HepG2 (cell line): ENCODE measurements around the gene CTDNEP1. TPM values are rescaled to one million over a fixed set of nuclear protein-coding genes. Genes with fewer than 3 reads are reported as not detected.

ENCODE experiments used
- BORCS8-MEF2B ChIP-seq: sonication (generic); formaldehyde crosslinking; IDR thresholded peaks from 2 replicates; pipeline ENCODE4 v1.8.0; 2022; ENCODE audit warnings: mild to moderate bottlenecking, missing genetic modification reagents
- FOXC1 ChIP-seq: sonication (generic); formaldehyde crosslinking; IDR thresholded peaks from 2 replicates; pipeline ENCODE4 v1.8.0; 2022; ENCODE audit warnings: mild to moderate bottlenecking, missing genetic modification reagents, borderline replicate concordance
- ISL2 ChIP-seq: sonication (generic); formaldehyde crosslinking; IDR thresholded peaks from 2 replicates; pipeline ENCODE4 v1.5.0; 2020; ENCODE audit warnings: missing genetic modification reagents
- NFKB2 ChIP-seq: sonication (generic); formaldehyde crosslinking; IDR thresholded peaks from 2 replicates; pipeline ENCODE4 v1.4.0; 2020; ENCODE audit warnings: missing genetic modification reagents, borderline replicate concordance
- NR2F2 ChIP-seq: IDR thresholded peaks from 2 replicates; pipeline ENCODE4 v1.6.1; 2012; ENCODE audit warnings: low read depth, inconsistent platforms, borderline replicate concordance
- POLR2AphosphoS2 ChIP-seq: IDR thresholded peaks from 2 replicates; pipeline ENCODE4 v1.6.1; 2011; ENCODE audit warnings: low read depth, low read length, improper control_type of control experiment
- PRMT3 ChIP-seq: sonication (generic); formaldehyde crosslinking; IDR thresholded peaks from 2 replicates; pipeline ENCODE4 v1.8.1; 2022; ENCODE audit warnings: low read depth, mild to moderate bottlenecking, moderate library complexity, missing genetic modification reagents, borderline replicate concordance
- RAD21 ChIP-seq: fragments of 450-650 bp; formaldehyde crosslinking; IDR thresholded peaks from 2 replicates; pipeline ENCODE4 v1.5.0; 2020; ENCODE audit warnings: mild to moderate bottlenecking
- RCOR2 ChIP-seq: IDR thresholded peaks from 2 replicates; pipeline ENCODE4 v1.6.1; 2016; ENCODE audit warnings: missing biosample characterization, missing genetic modification reagents
- SP1 ChIP-seq, 2 experiments: fragments of 450-650 bp in 1 of 2; sonication (generic) in 1 of 2; formaldehyde crosslinking in 1 of 2; IDR thresholded peaks; 2 replicates each; pipeline versions ENCODE4 v1.4.0 to v1.6.1; 2016 to 2020; ENCODE audit warnings: missing genetic modification reagents in 1 of 2
- TOE1 ChIP-seq: sonication (generic); formaldehyde crosslinking; IDR thresholded peaks from 2 replicates; pipeline ENCODE4 v1.4.0; 2020; ENCODE audit warnings: mild to moderate bottlenecking, missing genetic modification reagents
- ZFP36 ChIP-seq: fragments of 150-350 bp; IDR thresholded peaks from 2 replicates; pipeline ENCODE4 v1.6.1; 2018; ENCODE audit warnings: borderline replicate concordance, low read length, low read depth; ENCODE audit not compliant: partially characterized antibody
- ZMYM4 ChIP-seq: sonication (generic); formaldehyde crosslinking; IDR thresholded peaks from 2 replicates; pipeline ENCODE4 v1.8.1; 2023; ENCODE audit warnings: mild to moderate bottlenecking, missing genetic modification reagents
- ZNF10 ChIP-seq: sonication (generic); formaldehyde crosslinking; IDR thresholded peaks from 2 replicates; pipeline ENCODE4 v1.4.0; 2020; ENCODE audit warnings: mild to moderate bottlenecking, low read depth, missing genetic modification reagents, borderline replicate concordance
- ZNF224 ChIP-seq: sonication (generic); formaldehyde crosslinking; IDR thresholded peaks from 2 replicates; pipeline ENCODE4 v1.5.0; 2020; ENCODE audit warnings: mild to moderate bottlenecking, missing genetic modification reagents
- ZNF263 ChIP-seq: sonication (generic); formaldehyde crosslinking; IDR thresholded peaks from 2 replicates; pipeline ENCODE4 v1.4.0; 2020; ENCODE audit warnings: missing genetic modification reagents
- ZNF274 ChIP-seq: sonication (generic); formaldehyde crosslinking; IDR thresholded peaks from 2 replicates; pipeline ENCODE4 v1.5.1; 2020; ENCODE audit warnings: mild to moderate bottlenecking, missing genetic modification reagents
- ZNF614 ChIP-seq: IDR thresholded peaks from 2 replicates; pipeline ENCODE4 v1.6.1; 2018; ENCODE audit warnings: missing biosample characterization, missing genetic modification reagents, inconsistent platforms, borderline replicate concordance
- ZNF839 ChIP-seq: sonication (generic); formaldehyde crosslinking; IDR thresholded peaks from 2 replicates; pipeline ENCODE4 v1.4.0; 2020; ENCODE audit warnings: missing genetic modification reagents, mild to moderate bottlenecking, borderline replicate concordance
- polyA plus RNA-seq, 8 experiments: library from polyadenylated mRNA; depleted of rRNA in 3 of 8; stranded (reverse) in 7 of 8; unstranded in 1 of 8; fragments of >200 nt; fragmentation: Illumina TruSeq in 4 of 8; extraction: Trizol in 4 of 8; gene quantifications; 2 replicates each; pipeline versions ENCODE4 v1.2.1 to v1.2.3, GENCODE V29; 2011 to 2016; ENCODE audit warnings: low read depth in 4 of 8, missing spikeins in 1 of 8, mixed read lengths in 1 of 8; ENCODE audit not compliant: insufficient read depth in 1 of 8
- total RNA-seq, 5 experiments: library from RNA; depleted of rRNA; stranded (reverse); fragments of >200 nt; fragmentation: Illumina TruSeq; extraction: Trizol; gene quantifications; 2 replicates each; pipeline ENCODE4 v1.2.3, GENCODE V29; 2016; ENCODE audit warnings: low read depth in 1 of 5
- TF ChIP-seq, protein P1 (sequence below): IDR thresholded peaks from 2 replicates; pipeline ENCODE4 v1.6.1; 2016; ENCODE audit warnings: low read depth, missing genetic modification reagents, missing compliant biosample characterization
- TF ChIP-seq, protein P2 (sequence below): sonication (generic); formaldehyde crosslinking; IDR thresholded peaks from 2 replicates; pipeline ENCODE4 v1.9.0; 2022; ENCODE audit warnings: missing genetic modification reagents, mild to moderate bottlenecking, borderline replicate concordance
- TF ChIP-seq, protein P3 (sequence below): sonication (generic); formaldehyde crosslinking; IDR thresholded peaks from 2 replicates; pipeline ENCODE4 v1.4.0; 2020; ENCODE audit warnings: missing genetic modification reagents, low read depth, mild to moderate bottlenecking, borderline replicate concordance

Gene CTDNEP1
- total and polyA plus RNA-seq, 2 of the 13 experiments (the other 11 are each of a cell fraction or from before 2014, with no cell fraction given) = 19.8 to 118 TPM

DNA sequence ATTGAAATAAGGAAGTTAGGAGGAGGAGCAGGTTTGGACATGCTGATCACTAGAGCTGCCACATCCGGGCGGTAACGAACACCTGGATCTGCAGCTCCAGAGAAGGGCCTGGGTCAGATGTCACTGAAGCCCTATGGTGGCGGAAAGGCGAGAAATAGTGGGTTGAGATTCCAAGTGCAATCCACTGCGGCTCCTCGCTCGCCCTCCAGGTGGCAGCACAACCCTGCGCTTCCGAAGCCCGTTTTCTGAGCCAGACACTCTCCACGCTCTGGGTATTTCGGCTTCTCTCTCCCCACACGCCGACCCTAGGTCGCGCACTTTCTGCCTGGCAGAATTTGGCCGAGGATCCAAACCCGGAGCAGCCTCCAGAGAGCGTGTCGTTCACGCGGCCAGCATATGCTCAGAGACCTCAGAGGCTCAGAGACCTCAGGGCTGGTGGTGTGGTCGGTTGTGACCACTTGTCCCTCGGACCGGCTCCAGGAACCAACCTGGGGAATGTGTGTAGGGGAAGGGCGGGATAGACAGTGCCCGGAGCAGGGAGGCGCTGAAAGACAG, 29.1 kb upstream of the CTDNEP1 start (continued):
- peak; percentile 74; the same call in 1 of the 2 replicates for TF ChIP-seq ZNF224 (CRISPR knock-in tag)
- TF ChIP-seq ZNF10 (CRISPR knock-in tag) = no peak
- peak; percentile 61; the same call in 1 of the 2 replicates for TF ChIP-seq ZMYM4 (CRISPR knock-in tag)
- TF ChIP-seq ZNF614 (CRISPR knock-in tag) = peak; percentile 73; the same call in 1 of the 2 replicates
- TF ChIP-seq ZNF263 (CRISPR knock-in tag) = peak; percentile 27; the same call in 1 of the 2 replicates
- 0 out of 2 replicates have a peak, but pooled peaks have one; percentile 15 for TF ChIP-seq TOE1 (CRISPR knock-in tag)
- no peak for TF ChIP-seq SP1 (IDR thresholded peaks at IDR 0.05)
- peak; percentile 38; the same call in 1 of the 2 replicates for TF ChIP-seq SP1 (CRISPR knock-in tag; IDR thresholded peaks at IDR 0.05)
- 0 out of 2 replicates have a peak, but pooled peaks have one; percentile 9 for TF ChIP-seq RCOR2 (CRISPR knock-in tag)
- no peak for TF ChIP-seq ZNF839 (CRISPR knock-in tag)
- peak; percentile 78; the same call in 1 of the 2 replicates for TF ChIP-seq ZNF274 (CRISPR knock-in tag)
- no peak for TF ChIP-seq ZFP36
- TF ChIP-seq, protein P1, sequence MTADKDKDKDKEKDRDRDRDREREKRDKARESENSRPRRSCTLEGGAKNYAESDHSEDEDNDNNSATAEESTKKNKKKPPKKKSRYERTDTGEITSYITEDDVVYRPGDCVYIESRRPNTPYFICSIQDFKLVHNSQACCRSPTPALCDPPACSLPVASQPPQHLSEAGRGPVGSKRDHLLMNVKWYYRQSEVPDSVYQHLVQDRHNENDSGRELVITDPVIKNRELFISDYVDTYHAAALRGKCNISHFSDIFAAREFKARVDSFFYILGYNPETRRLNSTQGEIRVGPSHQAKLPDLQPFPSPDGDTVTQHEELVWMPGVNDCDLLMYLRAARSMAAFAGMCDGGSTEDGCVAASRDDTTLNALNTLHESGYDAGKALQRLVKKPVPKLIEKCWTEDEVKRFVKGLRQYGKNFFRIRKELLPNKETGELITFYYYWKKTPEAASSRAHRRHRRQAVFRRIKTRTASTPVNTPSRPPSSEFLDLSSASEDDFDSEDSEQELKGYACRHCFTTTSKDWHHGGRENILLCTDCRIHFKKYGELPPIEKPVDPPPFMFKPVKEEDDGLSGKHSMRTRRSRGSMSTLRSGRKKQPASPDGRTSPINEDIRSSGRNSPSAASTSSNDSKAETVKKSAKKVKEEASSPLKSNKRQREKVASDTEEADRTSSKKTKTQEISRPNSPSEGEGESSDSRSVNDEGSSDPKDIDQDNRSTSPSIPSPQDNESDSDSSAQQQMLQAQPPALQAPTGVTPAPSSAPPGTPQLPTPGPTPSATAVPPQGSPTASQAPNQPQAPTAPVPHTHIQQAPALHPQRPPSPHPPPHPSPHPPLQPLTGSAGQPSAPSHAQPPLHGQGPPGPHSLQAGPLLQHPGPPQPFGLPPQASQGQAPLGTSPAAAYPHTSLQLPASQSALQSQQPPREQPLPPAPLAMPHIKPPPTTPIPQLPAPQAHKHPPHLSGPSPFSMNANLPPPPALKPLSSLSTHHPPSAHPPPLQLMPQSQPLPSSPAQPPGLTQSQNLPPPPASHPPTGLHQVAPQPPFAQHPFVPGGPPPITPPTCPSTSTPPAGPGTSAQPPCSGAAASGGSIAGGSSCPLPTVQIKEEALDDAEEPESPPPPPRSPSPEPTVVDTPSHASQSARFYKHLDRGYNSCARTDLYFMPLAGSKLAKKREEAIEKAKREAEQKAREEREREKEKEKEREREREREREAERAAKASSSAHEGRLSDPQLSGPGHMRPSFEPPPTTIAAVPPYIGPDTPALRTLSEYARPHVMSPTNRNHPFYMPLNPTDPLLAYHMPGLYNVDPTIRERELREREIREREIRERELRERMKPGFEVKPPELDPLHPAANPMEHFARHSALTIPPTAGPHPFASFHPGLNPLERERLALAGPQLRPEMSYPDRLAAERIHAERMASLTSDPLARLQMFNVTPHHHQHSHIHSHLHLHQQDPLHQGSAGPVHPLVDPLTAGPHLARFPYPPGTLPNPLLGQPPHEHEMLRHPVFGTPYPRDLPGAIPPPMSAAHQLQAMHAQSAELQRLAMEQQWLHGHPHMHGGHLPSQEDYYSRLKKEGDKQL (CRISPR knock-in tag) = no peak
- TF ChIP-seq, protein P2, sequence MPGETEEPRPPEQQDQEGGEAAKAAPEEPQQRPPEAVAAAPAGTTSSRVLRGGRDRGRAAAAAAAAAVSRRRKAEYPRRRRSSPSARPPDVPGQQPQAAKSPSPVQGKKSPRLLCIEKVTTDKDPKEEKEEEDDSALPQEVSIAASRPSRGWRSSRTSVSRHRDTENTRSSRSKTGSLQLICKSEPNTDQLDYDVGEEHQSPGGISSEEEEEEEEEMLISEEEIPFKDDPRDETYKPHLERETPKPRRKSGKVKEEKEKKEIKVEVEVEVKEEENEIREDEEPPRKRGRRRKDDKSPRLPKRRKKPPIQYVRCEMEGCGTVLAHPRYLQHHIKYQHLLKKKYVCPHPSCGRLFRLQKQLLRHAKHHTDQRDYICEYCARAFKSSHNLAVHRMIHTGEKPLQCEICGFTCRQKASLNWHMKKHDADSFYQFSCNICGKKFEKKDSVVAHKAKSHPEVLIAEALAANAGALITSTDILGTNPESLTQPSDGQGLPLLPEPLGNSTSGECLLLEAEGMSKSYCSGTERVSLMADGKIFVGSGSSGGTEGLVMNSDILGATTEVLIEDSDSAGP (CRISPR knock-in tag) = peak; percentile 95; the same call in 1 of the 2 replicates
- TF ChIP-seq POLR2AphosphoS2 = no peak
- peak; percentile 78; the same call in 1 of the 2 replicates for TF ChIP-seq FOXC1 (CRISPR knock-in tag)
- TF ChIP-seq PRMT3 = no peak
- TF ChIP-seq NFKB2 (CRISPR knock-in tag) = peak; percentile 47
- TF ChIP-seq, protein P3, sequence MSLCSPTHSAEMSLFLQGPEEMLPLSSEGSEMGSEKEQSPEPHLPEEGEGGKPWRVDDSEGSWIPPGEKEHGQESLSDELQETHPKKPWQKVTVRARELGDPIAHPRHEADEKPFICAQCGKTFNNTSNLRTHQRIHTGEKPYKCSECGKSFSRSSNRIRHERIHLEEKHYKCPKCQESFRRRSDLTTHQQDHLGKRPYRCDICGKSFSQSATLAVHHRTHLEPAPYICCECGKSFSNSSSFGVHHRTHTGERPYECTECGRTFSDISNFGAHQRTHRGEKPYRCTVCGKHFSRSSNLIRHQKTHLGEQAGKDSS (CRISPR knock-in tag) = peak; percentile 72; the same call in 1 of the 2 replicates
- TF ChIP-seq BORCS8-MEF2B (CRISPR knock-in tag) = peak; percentile 52; the same call in 1 of the 2 replicates
- 0 out of 2 replicates have a peak, but pooled peaks have one; percentile 42 for TF ChIP-seq ISL2 (CRISPR knock-in tag)
- TF ChIP-seq NR2F2 = 0 out of 2 replicates have a peak, but pooled peaks have one; percentile 26
- peak; percentile 99 for TF ChIP-seq RAD21 (CRISPR knock-in tag)
